K562 (cell line): ENCODE measurements around the gene RARRES1. TPM values are rescaled to one million over a fixed set of nuclear protein-coding genes. Genes with fewer than 3 reads are reported as not detected.

ENCODE experiments used
- TGIF2 ChIP-seq: sonication (generic); formaldehyde crosslinking; IDR thresholded peaks from 2 replicates; pipeline ENCODE4 v1.8.1; 2022; ENCODE audit warnings: mild to moderate bottlenecking, missing genetic modification reagents, moderate library complexity
- TRIM24 ChIP-seq, 2 experiments: fragments of 450-650 bp; IDR thresholded peaks; 2 replicates each; pipeline ENCODE4 v1.6.1; 2016
- TRIM28 ChIP-seq: fragments of 450-650 bp; IDR thresholded peaks from 2 replicates; pipeline ENCODE4 v1.6.1; 2017
- ZBTB17 ChIP-seq: fragments of 450-650 bp; formaldehyde crosslinking; IDR thresholded peaks from 2 replicates; pipeline ENCODE4 v1.4.0; 2020; ENCODE audit warnings: mild to moderate bottlenecking
- ZBTB34 ChIP-seq: fragments of 250-450 bp; sonication (Bioruptor Pico); IDR thresholded peaks from 2 replicates; pipeline ENCODE4 v1.8.0; 2021; ENCODE audit warnings: mild to moderate bottlenecking, moderate library complexity
- ZBTB40 ChIP-seq, 2 experiments: fragments of 450-650 bp in 1 of 2; sonication (generic) in 1 of 2; formaldehyde crosslinking in 1 of 2; IDR thresholded peaks; 2 replicates each; pipeline versions ENCODE4 v1.7.1 to v1.9.0; 2016 to 2022; ENCODE audit warnings: inconsistent platforms in 1 of 2, mild to moderate bottlenecking in 1 of 2, missing genetic modification reagents in 1 of 2
- ZNF143 ChIP-seq: sonication (generic); formaldehyde crosslinking; IDR thresholded peaks from 2 replicates; pipeline ENCODE4 v1.9.0; 2022; ENCODE audit warnings: mild to moderate bottlenecking, missing genetic modification reagents
- ZNF311 ChIP-seq: fragments of 250-450 bp; sonication (Bioruptor Pico); IDR thresholded peaks from 2 replicates; pipeline ENCODE4 v1.4.0; 2020; ENCODE audit warnings: mild to moderate bottlenecking, moderate library complexity
- ZNF436 ChIP-seq: fragments of 250-450, 450-650 bp; sonication (Bioruptor Pico); formaldehyde crosslinking; IDR thresholded peaks from 2 replicates; pipeline ENCODE4 v1.7.0; 2020; ENCODE audit warnings: mild to moderate bottlenecking
- polyA plus RNA-seq, 8 experiments: library from polyadenylated mRNA; depleted of rRNA in 4 of 8; stranded (reverse) in 5 of 8; unstranded in 3 of 8; fragments of >200 nt; fragmentation: Nextera tagmentation in 2 of 8; fragmentation: Illumina TruSeq in 1 of 8; extraction: Ambion mirVana in 2 of 8; extraction: Trizol in 1 of 8; gene quantifications; 2 replicates each; pipeline versions ENCODE4 v1.2.1 to v1.2.3, GENCODE V29; 2011 to 2014; ENCODE audit warnings: inconsistent platforms in 1 of 8, missing spikeins in 1 of 8
- total RNA-seq, 7 experiments: library from RNA; depleted of rRNA in 6 of 7; stranded (reverse); fragments of >200 nt in 6 of 7; fragmentation: Illumina TruSeq in 2 of 7; extraction: Trizol in 2 of 7; gene quantifications; 2 replicates each; pipeline versions ENCODE4 v1.2.1 to v1.2.3, GENCODE V29; 2011 to 2021; ENCODE audit warnings: low replicate concordance in 1 of 7
- TF ChIP-seq, protein P1 (sequence below): fragments of 450-650 bp; IDR thresholded peaks from 2 replicates; pipeline ENCODE4 v1.7.1; 2018; ENCODE audit warnings: mild to moderate bottlenecking, low read depth; ENCODE audit not compliant: partially characterized antibody
- TF ChIP-seq, protein P2 (sequence below): fragments of 450-650 bp; formaldehyde crosslinking; IDR thresholded peaks from 2 replicates; pipeline ENCODE4 v1.4.0; 2020; ENCODE audit warnings: mild to moderate bottlenecking, mixed read lengths
- TF ChIP-seq, protein P3 (sequence below): sonication (generic); formaldehyde crosslinking; IDR thresholded peaks from 2 replicates; pipeline ENCODE4 v1.9.0; 2022; ENCODE audit warnings: mild to moderate bottlenecking, missing genetic modification reagents

Gene RARRES1
- total and polyA plus RNA-seq, 9 of the 15 experiments (the other 6 are each of a cell fraction or from before 2014, with no cell fraction given), result not detected

DNA sequence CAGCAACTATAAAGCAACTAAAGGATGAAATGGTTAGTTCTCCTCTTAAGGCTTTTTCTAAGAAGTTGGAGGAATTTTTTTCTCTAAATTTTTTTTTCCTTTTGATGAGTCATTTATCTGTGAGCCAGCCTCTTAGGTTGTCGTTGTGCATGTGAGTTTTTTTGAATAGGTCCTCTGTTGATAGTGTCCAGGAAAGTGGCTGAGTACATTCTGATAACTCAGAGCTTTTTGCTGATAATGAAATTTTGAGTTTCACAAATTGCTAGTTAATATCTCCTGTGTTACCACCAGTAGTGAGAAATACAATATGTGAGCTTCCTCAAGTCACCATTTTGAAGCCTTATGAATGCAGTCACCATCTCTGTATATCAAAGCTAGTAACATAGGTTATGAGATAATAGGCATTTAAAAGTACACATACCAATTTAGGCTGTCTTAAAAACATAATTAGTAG is 52.7 kb downstream of the RARRES1 start (continued):
- no peak for TF ChIP-seq ZBTB40 (IDR thresholded peaks at IDR 0.05)
- no peak for TF ChIP-seq ZBTB40 (CRISPR knock-in tag; IDR thresholded peaks at IDR 0.05)
- TF ChIP-seq, protein P1, sequence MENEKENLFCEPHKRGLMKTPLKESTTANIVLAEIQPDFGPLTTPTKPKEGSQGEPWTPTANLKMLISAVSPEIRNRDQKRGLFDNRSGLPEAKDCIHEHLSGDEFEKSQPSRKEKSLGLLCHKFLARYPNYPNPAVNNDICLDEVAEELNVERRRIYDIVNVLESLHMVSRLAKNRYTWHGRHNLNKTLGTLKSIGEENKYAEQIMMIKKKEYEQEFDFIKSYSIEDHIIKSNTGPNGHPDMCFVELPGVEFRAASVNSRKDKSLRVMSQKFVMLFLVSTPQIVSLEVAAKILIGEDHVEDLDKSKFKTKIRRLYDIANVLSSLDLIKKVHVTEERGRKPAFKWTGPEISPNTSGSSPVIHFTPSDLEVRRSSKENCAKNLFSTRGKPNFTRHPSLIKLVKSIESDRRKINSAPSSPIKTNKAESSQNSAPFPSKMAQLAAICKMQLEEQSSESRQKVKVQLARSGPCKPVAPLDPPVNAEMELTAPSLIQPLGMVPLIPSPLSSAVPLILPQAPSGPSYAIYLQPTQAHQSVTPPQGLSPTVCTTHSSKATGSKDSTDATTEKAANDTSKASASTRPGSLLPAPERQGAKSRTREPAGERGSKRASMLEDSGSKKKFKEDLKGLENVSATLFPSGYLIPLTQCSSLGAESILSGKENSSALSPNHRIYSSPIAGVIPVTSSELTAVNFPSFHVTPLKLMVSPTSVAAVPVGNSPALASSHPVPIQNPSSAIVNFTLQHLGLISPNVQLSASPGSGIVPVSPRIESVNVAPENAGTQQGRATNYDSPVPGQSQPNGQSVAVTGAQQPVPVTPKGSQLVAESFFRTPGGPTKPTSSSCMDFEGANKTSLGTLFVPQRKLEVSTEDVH, result peak; percentile 24
- TF ChIP-seq TGIF2 (CRISPR knock-in tag), result no peak
- peak; percentile 76 to 91; a peak in 3 of 4 replicates for TF ChIP-seq TRIM24 (IDR thresholded peaks at IDR 0.05)
- no peak for TF ChIP-seq ZNF311 (CRISPR knock-in tag)
- TF ChIP-seq, protein P2, sequence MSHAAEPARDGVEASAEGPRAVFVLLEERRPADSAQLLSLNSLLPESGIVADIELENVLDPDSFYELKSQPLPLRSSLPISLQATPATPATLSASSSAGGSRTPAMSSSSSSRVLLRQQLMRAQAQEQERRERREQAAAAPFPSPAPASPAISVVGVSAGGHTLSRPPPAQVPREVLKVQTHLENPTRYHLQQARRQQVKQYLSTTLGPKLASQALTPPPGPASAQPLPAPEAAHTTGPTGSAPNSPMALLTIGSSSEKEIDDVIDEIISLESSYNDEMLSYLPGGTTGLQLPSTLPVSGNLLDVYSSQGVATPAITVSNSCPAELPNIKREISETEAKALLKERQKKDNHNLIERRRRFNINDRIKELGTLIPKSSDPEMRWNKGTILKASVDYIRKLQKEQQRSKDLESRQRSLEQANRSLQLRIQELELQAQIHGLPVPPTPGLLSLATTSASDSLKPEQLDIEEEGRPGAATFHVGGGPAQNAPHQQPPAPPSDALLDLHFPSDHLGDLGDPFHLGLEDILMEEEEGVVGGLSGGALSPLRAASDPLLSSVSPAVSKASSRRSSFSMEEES (CRISPR knock-in tag), result no peak
- TF ChIP-seq ZNF143 (CRISPR knock-in tag), result no peak
- no peak for TF ChIP-seq TRIM28
- TF ChIP-seq, protein P3, sequence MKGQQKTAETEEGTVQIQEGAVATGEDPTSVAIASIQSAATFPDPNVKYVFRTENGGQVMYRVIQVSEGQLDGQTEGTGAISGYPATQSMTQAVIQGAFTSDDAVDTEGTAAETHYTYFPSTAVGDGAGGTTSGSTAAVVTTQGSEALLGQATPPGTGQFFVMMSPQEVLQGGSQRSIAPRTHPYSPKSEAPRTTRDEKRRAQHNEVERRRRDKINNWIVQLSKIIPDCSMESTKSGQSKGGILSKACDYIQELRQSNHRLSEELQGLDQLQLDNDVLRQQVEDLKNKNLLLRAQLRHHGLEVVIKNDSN (CRISPR knock-in tag), result no peak
- TF ChIP-seq ZNF436 (CRISPR knock-in tag), result no peak
- no peak; the same call in 1 of the 2 replicates for TF ChIP-seq ZBTB17 (CRISPR knock-in tag)
- no peak for TF ChIP-seq ZBTB34
